K562 (cell line): ENCODE measurements around the gene CASTOR1. TPM values are rescaled to one million over a fixed set of nuclear protein-coding genes. Genes with fewer than 3 reads are reported as not detected.

Experiments used
- ATAC-seq: fragments of 200-7000 bp; cut with Tn5 transposase; 3 replicates; pipeline ENCODE4 v1.9.1; 2020; ENCODE audit warnings: moderate library complexity
- BruUV-seq: library from RNA; stranded (reverse); fragments of 400-500 nt; replicated peaks from 2 replicates; lab custom pipeline; 2021; lab: Mats Ljungman, UMichigan
- CTCF ChIA-PET: fragments of 300-600 bp; formaldehyde crosslinking; extraction: SDS; loops from one replicate; lab custom pipeline; 2021; ENCODE audit warnings: low intra/inter-chr PET ratio; lab: Yijun Ruan, JAX
- POLR2A ChIA-PET: fragments of 300-600, 350-650 bp; sonication (Branson Sonifier 250); formaldehyde crosslinking; extraction: SDS; loops from one replicate; lab custom pipeline; 2021; ENCODE audit warnings: antibody characterized with exemption, inconsistent platforms; lab: Yijun Ruan, JAX
- DNase-seq, 4 experiments: peaks; one replicate each; pipeline versions ENCODE4 v3.0.0 to v3.0.0-alpha.2; 2011 to 2018; ENCODE audit warnings: low spot score in 3 of 4, mixed read lengths in 3 of 4; ENCODE audit errors: extremely low read depth in 1 of 4
- FAIRE-seq: peaks from 2 replicates; lab custom pipeline; 2011; peaks lifted over from hg19 to GRCh38; lab: Jason Lieb, UNC
- H2AFZ ChIP-seq: 2 replicates; pipeline ENCODE4 v1.6.0; 2011; ENCODE audit warnings: low read depth, low read length, control low read depth, inconsistent platforms
- H3K27ac ChIP-seq: fragments of 200-600 bp; 3 replicates; pipeline ENCODE4 v1.8.0; 2011; ENCODE audit warnings: low read depth, mild to moderate bottlenecking, control low read depth, inconsistent platforms, low read length, moderate library complexity, mixed read lengths; ENCODE audit errors: extremely low read depth
- H3K27me3 ChIP-seq, 2 experiments: fragments of 300-600 bp in 1 of 2; 2 replicates in 1 of 2; 3 replicates in 1 of 2; pipeline versions ENCODE4 v1.6.0 to v1.8.0; 2011; ENCODE audit warnings: inconsistent platforms in 2 of 2, low read length in 2 of 2, mild to moderate bottlenecking in 1 of 2, mixed read lengths in 1 of 2, moderate library complexity in 1 of 2; ENCODE audit not compliant: control insufficient read depth in 2 of 2, insufficient read depth in 2 of 2
- H3K36me3 ChIP-seq: fragments of 300-600 bp; 3 replicates; pipeline ENCODE4 v1.8.0; 2011; ENCODE audit warnings: mild to moderate bottlenecking, low read length, inconsistent platforms; ENCODE audit not compliant: control insufficient read depth, insufficient read depth
- H3K4me1 ChIP-seq, 2 experiments: fragments of 200-600 bp in 1 of 2; replicated peaks in 1 of 2; 2 replicates in 1 of 2; 3 replicates in 1 of 2; pipeline versions ENCODE4 v1.5.1 to v1.8.0; 2011; ENCODE audit warnings: inconsistent platforms in 2 of 2, low read length in 2 of 2, mild to moderate bottlenecking in 1 of 2, mixed read lengths in 1 of 2, moderate library complexity in 1 of 2; ENCODE audit not compliant: control insufficient read depth in 2 of 2, insufficient read depth in 2 of 2
- H3K4me2 ChIP-seq: 2 replicates; pipeline ENCODE4 v1.6.1; 2011; ENCODE audit warnings: low read length, control low read depth, inconsistent platforms, mixed read lengths; ENCODE audit not compliant: insufficient read depth
- H3K4me3 ChIP-seq: fragments of 200-600 bp; sonication (generic), shearing (Covaris generic); 2 replicates; pipeline ENCODE4 v1.5.1; 2016; ENCODE audit warnings: control low read depth, inconsistent platforms
- H3K79me2 ChIP-seq: fragments of 200-600 bp; 3 replicates; pipeline ENCODE4 v1.8.0; 2011; ENCODE audit warnings: low read length, inconsistent platforms; ENCODE audit not compliant: control insufficient read depth, insufficient read depth
- H3K9ac ChIP-seq, 2 experiments: 2 replicates each; pipeline versions ENCODE4 v1.6.0 to v1.6.1; 2011; ENCODE audit warnings: low read depth in 2 of 2, low read length in 2 of 2, control low read depth in 1 of 2, inconsistent platforms in 1 of 2, mild to moderate bottlenecking in 1 of 2, mixed read lengths in 1 of 2; ENCODE audit not compliant: insufficient read depth in 1 of 2
- H3K9me1 ChIP-seq: one replicate; pipeline ENCODE4 v1.6.0; 2011; ENCODE audit warnings: inconsistent platforms, mild to moderate bottlenecking, low read length, moderate library complexity; ENCODE audit not compliant: control insufficient read depth, insufficient read depth
- H3K9me3 ChIP-seq: replicated peaks from 2 replicates; pipeline ENCODE4 v1.5.1; 2011; ENCODE audit warnings: low read depth, low read length, inconsistent platforms; ENCODE audit not compliant: control insufficient read depth, insufficient read depth
- H4K20me1 ChIP-seq: replicated peaks from 2 replicates; pipeline ENCODE4 v1.6.1; 2011; ENCODE audit warnings: low read length, inconsistent platforms, mixed read lengths; ENCODE audit not compliant: control insufficient read depth, insufficient read depth
- ARID3B ChIP-seq: fragments of 250-450 bp; sonication (Bioruptor Pico); IDR thresholded peaks from 2 replicates; pipeline ENCODE4 v1.4.0; 2020; ENCODE audit warnings: borderline replicate concordance
- CTCFL ChIP-seq: IDR thresholded peaks from 2 replicates; pipeline ENCODE4 v1.6.1; 2011; ENCODE audit warnings: borderline replicate concordance, low read depth, mild to moderate bottlenecking, moderate library complexity, low read length; ENCODE audit not compliant: insufficient read depth, poor library complexity, severe bottlenecking
- EZH2 ChIP-seq: IDR thresholded peaks from 2 replicates; pipeline ENCODE4 v1.6.1; 2012; ENCODE audit warnings: low read depth, mild to moderate bottlenecking, inconsistent platforms, low read length, borderline replicate concordance
- HDAC2 ChIP-seq: fragments of 450-650 bp; IDR thresholded peaks from 2 replicates; pipeline ENCODE4 v1.6.1; 2016; ENCODE audit warnings: mild to moderate bottlenecking
- HINFP ChIP-seq: fragments of 450-650 bp; conservative IDR thresholded peaks from 2 replicates; pipeline ENCODE4 v1.6.1; 2016; ENCODE audit warnings: missing genetic modification characterization, low read depth, mild to moderate bottlenecking, control low read depth, missing compliant biosample characterization
- JUND ChIP-seq, 2 experiments: IDR thresholded peaks; 2 replicates in 1 of 2; 3 replicates in 1 of 2; pipeline ENCODE4 v1.6.1; 2011; ENCODE audit warnings: borderline replicate concordance in 2 of 2, low read depth in 2 of 2, low read length in 2 of 2, improper control_type of control experiment in 1 of 2, missing biosample characterization in 1 of 2, missing genetic modification characterization in 1 of 2, missing genetic modification reagents in 1 of 2
- MNT ChIP-seq, 2 experiments: fragments of 450-650 bp; conservative IDR thresholded peaks; 2 replicates each; pipeline ENCODE4 v1.6.1; 2017; ENCODE audit warnings: mild to moderate bottlenecking in 2 of 2, moderate library complexity in 2 of 2
- USF2 ChIP-seq: sonication (generic); formaldehyde crosslinking; IDR thresholded peaks from 2 replicates; pipeline ENCODE4 v1.5.0; 2020; ENCODE audit warnings: missing genetic modification reagents
- ZNF12 ChIP-seq: sonication (generic); formaldehyde crosslinking; IDR thresholded peaks from 2 replicates; pipeline ENCODE4 v1.4.0; 2020; ENCODE audit warnings: mild to moderate bottlenecking, missing genetic modification reagents
- ZNF184 ChIP-seq: sonication (generic); formaldehyde crosslinking; IDR thresholded peaks from 2 replicates; pipeline ENCODE4 v1.5.0; 2020; ENCODE audit warnings: missing genetic modification reagents
- WGBS: fragments of 100-300 bp; shearing (Covaris generic); methylation state at CpG from one replicate; pipeline ENCODE4 v1.1.6; 2016; ENCODE audit warnings: low coverage, mixed read lengths; ENCODE audit not compliant: insufficient coverage; ENCODE audit errors: missing lambda C conversion rate; 5-methylcytosine and 5-hydroxymethylcytosine counted together
- in situ Hi-C: fragments of 300-500 bp; cut with MboI; formaldehyde crosslinking; loops from 4 replicates; pipeline ENCODE4 v1.15.0; 2018; ENCODE audit warnings: inconsistent platforms, mixed read lengths
- intact Hi-C: fragments of 100-400 bp; cut with micrococcal nuclease; formaldehyde crosslinking; loops from 2 replicates; pipeline ENCODE4 v1.14.2; 2022
- polyA plus RNA-seq, 8 experiments: library from polyadenylated mRNA; depleted of rRNA in 4 of 8; stranded (reverse) in 5 of 8; unstranded in 3 of 8; fragments of >200 nt; fragmentation: Nextera tagmentation in 2 of 8; fragmentation: Illumina TruSeq in 1 of 8; extraction: Ambion mirVana in 2 of 8; extraction: Trizol in 1 of 8; gene quantifications; 2 replicates each; pipeline versions ENCODE4 v1.2.1 to v1.2.3, GENCODE V29; 2011 to 2014; ENCODE audit warnings: inconsistent platforms in 1 of 8, missing spikeins in 1 of 8
- total RNA-seq, 7 experiments: library from RNA; depleted of rRNA in 6 of 7; stranded (reverse); fragments of >200 nt in 6 of 7; fragmentation: Illumina TruSeq in 2 of 7; extraction: Trizol in 2 of 7; gene quantifications; 2 replicates each; pipeline versions ENCODE4 v1.2.1 to v1.2.3, GENCODE V29; 2011 to 2021; ENCODE audit warnings: low replicate concordance in 1 of 7

The CASTOR1 gene
- total and polyA plus RNA-seq, 9 of the 15 experiments (the other 6 are each of a cell fraction or from before 2014, with no cell fraction given), result 0.35 to 2.6 (median 1.1) TPM

GRCh38 chr22:30314915-30315314 lies 25.6 kb upstream of the CASTOR1 start (continued):
- TF ChIP-seq CTCFL (no peak), HINFP (no peak)

- no peaks in the 10 kb centered on the region; the same call in 2 of the 3 replicates for H3K79me2 ChIP-seq
- BruUV-seq, result no TSS peak
- H3K27ac ChIP-seq, result no peak overlapping the region
- 100% methylated on average over 1 of the region's 8 CpGs for WGBS
- in situ Hi-C loops, result no loop called here
- H3K4me1 ChIP-seq, result peaks cover 10 to 29% of the 10 kb centered on the region in 2 experiments
- no peak for ATAC-seq
- H2AFZ ChIP-seq, result no peak overlapping the region
- H3K4me2 ChIP-seq, result no peak overlapping the region
- no peak for DNase-seq
- H4K20me1 ChIP-seq, result peaks cover 4% of the 10 kb centered on the region; the same call in 1 of the 2 replicates
- FAIRE-seq, result no peak
- no peaks in the 10 kb centered on the region for H3K36me3 ChIP-seq
- no peaks in the 10 kb centered on the region for H3K9me3 ChIP-seq
- H3K27me3 ChIP-seq, result no peaks in the 10 kb centered on the region
- H3K9me1 ChIP-seq, result no peaks in the 10 kb centered on the region
- ChIA-PET POLR2A (interaction anchor here (0.8 to 1.3 kb wide), 3 partner anchors 8 to 20 kb away, joined by 3 to 6 read pairs (median 3); partner anchors contain the start of gene TBC1D10A), CTCF (no interaction called here)
- H3K4me3 ChIP-seq, result no peak overlapping the region
- no peak overlapping the region for H3K9ac ChIP-seq
- intact Hi-C loops, result no loop called here
- TF ChIP-seq ZNF12 (CRISPR knock-in tag) (no peak), HDAC2 (no peak), EZH2 (no peak), ARID3B (CRISPR knock-in tag) (no peak), MNT (conservative IDR thresholded peaks at IDR 0.05) (no peak), USF2 (CRISPR knock-in tag) (no peak), JUND (IDR thresholded peaks at IDR 0.05; ENCODE audit: borderline replicate concordance, low read depth, low read length) (no peak), JUND (tag; IDR thresholded peaks at IDR 0.05; ENCODE audit: borderline replicate concordance, low read depth, low read length) (no peak), ZNF184 (CRISPR knock-in tag) (no peak)
These were observed 24.4 kb upstream of the CASTOR1 start for GRCh38 chr22:30313527-30314363.
